ENCODE results near the gene NPPA. TPM values are rescaled to one million over a fixed set of nuclear protein-coding genes. Genes with fewer than 3 reads are reported as not detected.

NPPA gene
- total and polyA plus RNA-seq, 12 donors = 0.17 to 2.7 TPM; not detected in 10

DNA sequence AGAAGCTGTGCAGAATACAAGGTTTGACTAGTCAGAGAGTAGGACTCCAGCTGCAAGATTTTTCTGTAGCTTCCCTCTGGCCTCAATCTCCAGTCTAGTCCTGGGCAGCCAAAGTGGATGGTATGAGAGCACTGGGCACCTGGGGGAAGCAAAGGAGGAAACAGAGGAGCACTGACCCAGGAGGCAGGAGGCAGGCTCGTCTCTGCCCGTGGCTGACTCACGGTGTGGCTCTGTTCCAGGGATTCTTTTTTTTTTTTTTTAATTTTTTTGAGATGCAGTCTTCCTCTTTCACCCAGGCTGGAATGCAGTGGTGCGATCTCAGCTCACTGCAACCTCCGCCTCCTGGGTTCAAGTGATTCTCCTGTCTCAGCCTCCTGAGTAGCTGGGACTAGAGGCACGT is 15.3 kb upstream of the NPPA start:
- Histone ChIP-seq H3K27me3 (peaks cover 21% of the 10 kb centered on the region), H3K4me1 (replicated peaks in 1 of 2) (no peaks in the 10 kb centered on the region), H3K4me3 (no peak overlapping the region), H3K27ac (no peak overlapping the region), H3K36me3 (replicated peaks in 1 of 2) (no peaks in the 10 kb centered on the region), H3K9me3 (replicated peaks in 1 of 3) (no peaks in the 10 kb centered on the region)
- intact Hi-C loops (cut with DNase I) = no loop called here
- DNase-seq = no peak
- no peak for TF ChIP-seq POLR2A (IDR thresholded peaks at IDR 0.05)
- TF ChIP-seq CTCF (IDR thresholded peaks at IDR 0.05) = no peak
- WGBS, 4 donors = 33 to 43% (median 34%) methylated on average over 6 of the region's 6 CpGs

GRCh38 chr1:11860587-11860986 is 13.0 kb upstream of the NPPA start:
- Histone ChIP-seq H3K4me1 (replicated peaks in 1 of 2) (no peaks in the 10 kb centered on the region), H3K9me3 (replicated peaks in 1 of 3) (no peaks in the 10 kb centered on the region), H3K36me3 (replicated peaks in 1 of 2) (no peaks in the 10 kb centered on the region), H3K27me3 (peaks cover 26% of the 10 kb centered on the region), H3K27ac (no peak overlapping the region), H3K4me3 (no peak overlapping the region)
- intact Hi-C loops (cut with DNase I) = no loop called here
- TF ChIP-seq POLR2A (IDR thresholded peaks at IDR 0.05) = no peak
- no peak for TF ChIP-seq CTCF (IDR thresholded peaks at IDR 0.05)
- DNase-seq = no peak
- WGBS, 4 donors = 45 to 79% (median 53%) methylated on average over 1 of the region's 1 CpG

GRCh38 chr1:11860083-11860482 is 12.5 kb upstream of the NPPA start:
- Histone ChIP-seq H3K36me3 (replicated peaks in 1 of 2) (no peaks in the 10 kb centered on the region), H3K4me3 (no peak overlapping the region), H3K9me3 (replicated peaks in 1 of 3) (no peaks in the 10 kb centered on the region), H3K27me3 (peaks cover 26% of the 10 kb centered on the region), H3K4me1 (replicated peaks in 1 of 2) (no peaks in the 10 kb centered on the region), H3K27ac (no peak overlapping the region)
- intact Hi-C loops (cut with DNase I) = no loop called here
- no peak for DNase-seq
- TF ChIP-seq CTCF (IDR thresholded peaks at IDR 0.05) (no peak), POLR2A (IDR thresholded peaks at IDR 0.05) (no peak)
- WGBS, 4 donors = 44 to 57% (median 54%) methylated on average over 2 of the region's 2 CpGs

DNA sequence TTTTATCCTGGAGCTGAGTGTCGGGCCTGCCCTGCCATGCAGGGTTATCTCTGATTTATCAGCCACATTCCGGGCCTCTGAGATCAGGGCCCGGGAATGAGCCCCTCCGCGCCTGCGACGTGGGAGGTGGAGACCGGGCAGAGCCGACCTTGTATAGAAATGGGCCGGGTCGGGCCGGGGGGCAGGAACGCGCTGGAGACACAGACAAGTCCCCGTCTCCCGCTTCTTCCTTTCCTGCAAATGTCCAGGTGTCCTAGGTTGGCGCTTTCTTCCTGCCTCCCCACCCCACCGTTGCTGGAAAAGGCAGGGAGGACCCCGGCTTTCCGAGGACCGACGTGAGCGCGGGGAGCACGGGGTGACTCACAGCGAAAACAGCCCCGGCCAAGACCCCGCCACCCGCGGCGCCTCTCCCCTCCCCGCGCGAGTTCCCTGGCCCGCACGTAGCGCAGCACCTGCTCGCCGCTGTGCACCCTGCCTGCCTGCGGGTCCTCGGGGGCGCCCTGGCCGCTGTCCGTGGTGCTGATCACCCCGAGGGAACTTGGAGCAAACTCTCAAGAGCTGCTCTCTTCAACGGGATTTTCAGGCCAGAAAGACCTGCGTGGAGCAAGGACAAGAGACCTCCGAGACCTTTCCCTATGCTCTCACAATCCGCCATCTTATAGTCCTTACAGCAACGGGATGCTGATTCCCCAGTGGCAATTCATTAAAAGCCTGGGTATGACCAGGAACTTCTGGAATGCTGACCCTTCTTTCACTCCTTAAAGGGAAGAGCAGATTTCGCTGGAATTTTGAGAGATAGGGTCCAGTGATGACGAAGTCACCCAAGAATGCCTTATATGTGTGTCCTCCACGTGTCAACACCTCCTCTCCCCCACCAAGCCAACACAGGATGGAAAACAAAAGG is 11.6 kb upstream of the NPPA start:
- DNase-seq = peak in 6 of 7 donors; percentile 68 to 81 (median 75)
- 2 to 17% (median 4%) methylated on average over 9 to 53 of the region's 53 CpGs for WGBS, 4 donors
- no peaks in the 10 kb centered on the region for H3K9me3 ChIP-seq (replicated peaks in 1 of 3)
- no peak overlapping the region for H3K27ac ChIP-seq
- H3K4me1 ChIP-seq (replicated peaks in 1 of 2) = no peaks in the 10 kb centered on the region
- H3K27me3 ChIP-seq = peaks cover 26% of the 10 kb centered on the region
- no peaks in the 10 kb centered on the region for H3K36me3 ChIP-seq (replicated peaks in 1 of 2)
- intact Hi-C loops (cut with DNase I) = no loop called here
- TF ChIP-seq POLR2A (IDR thresholded peaks at IDR 0.05) (no peak), CTCF (IDR thresholded peaks at IDR 0.05) (peak in 3 of 6 experiments; percentile 15 to 52 (median 27))
- H3K4me3 ChIP-seq = no peak overlapping the region

Measured in adrenal gland (tissue), 12 donors.